Motor neuron (in vitro differentiated cells): ENCODE measurements around the gene NR1H4. TPM values are rescaled to one million over a fixed set of nuclear protein-coding genes. Genes with fewer than 3 reads are reported as not detected.

Source experiments
- ATAC-seq, 8 experiments: fragments of 200-7000 bp; cut with Tn5 transposase; replicated peaks in 6 of 8; 2 replicates each; pipeline ENCODE4 v1.8.0; 2021; ENCODE audit warnings: mild to moderate bottlenecking in 8 of 8, moderate library complexity in 8 of 8
- H3K27ac ChIP-seq, 2 donors: fragments of 250-450 bp; sonication (Bioruptor Pico); 2 replicates each; pipeline ENCODE4 v1.9.0; 2021; ENCODE audit warnings: antibody characterized with exemption in 2 of 2, mild to moderate bottlenecking in 2 of 2, moderate library complexity in 1 of 2
- H3K4me1 ChIP-seq, 2 donors: fragments of 250-450 bp; sonication (Bioruptor Pico); replicated peaks in 1 of 2; 2 replicates each; pipeline ENCODE4 v1.6.1; 2021; ENCODE audit warnings: antibody characterized with exemption in 2 of 2, mild to moderate bottlenecking in 2 of 2, moderate library complexity in 1 of 2
- H3K4me3 ChIP-seq, 5 donors: fragments of 250-450 bp; sonication (Bioruptor Pico); 2 replicates each; pipeline ENCODE4 v1.9.0; 2021; ENCODE audit warnings: antibody characterized with exemption in 5 of 5, mild to moderate bottlenecking in 5 of 5, moderate library complexity in 4 of 5
- WGBS, 10 experiments: fragments of 450-650 bp; shearing (Covaris generic); methylation state at CpG; one replicate each; pipeline ENCODE4 v1.0.0; 2022; 5-methylcytosine and 5-hydroxymethylcytosine counted together
- in situ Hi-C, 9 experiments: fragments of 400-800 bp; cut with MboI; loops; one replicate each; pipeline ENCODE4 v1.15.0; 2021; ENCODE audit warnings: low sequenced_read_pairs in 9 of 9, low pct_unique_long_range_greater_than_20kb in 2 of 9; ENCODE audit not compliant: unreplicated experiment in 9 of 9
- total RNA-seq, 8 experiments: library from RNA; unstranded; fragments of 300-600 nt; gene quantifications; 2 replicates each; pipeline versions ENCODE4 v1.2.3 to v1.2.4, GENCODE V29; 2022

NR1H4 gene
- total RNA-seq, 8 experiments from 2014 or later = 0.05 to 6.1 (median 1.00) TPM; not detected in 5

DNA sequence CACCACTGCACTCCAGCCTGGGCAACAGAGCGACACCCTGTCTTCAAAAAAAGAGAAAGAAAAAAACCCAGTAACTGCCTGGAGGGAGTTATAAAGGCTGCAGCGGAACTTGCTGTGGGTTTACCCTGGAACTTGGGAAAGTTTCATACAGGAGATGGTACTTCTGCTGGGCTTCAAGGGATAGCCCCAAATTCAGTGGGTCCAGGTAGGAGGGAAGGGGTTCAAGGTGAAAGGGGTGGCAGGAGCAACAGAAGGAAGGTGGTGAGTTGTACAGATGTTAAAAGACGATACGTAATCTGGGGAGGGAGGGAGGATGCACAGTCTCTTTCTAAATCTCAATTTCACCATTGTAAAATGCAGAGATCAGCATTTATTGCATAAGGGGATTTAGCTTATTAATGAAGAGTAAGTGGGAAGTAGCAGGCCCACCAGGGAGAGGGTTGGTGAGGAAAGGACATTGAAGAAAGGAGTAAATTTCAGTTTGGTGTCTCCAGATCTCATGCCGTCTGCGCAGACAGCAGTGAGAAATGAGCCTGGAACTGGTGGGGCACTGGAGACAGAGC lies 91.3 kb downstream of the NR1H4 start:
- peaks cover 0 to 4% of the 10 kb centered on the region in 2 donors for H3K4me1 ChIP-seq
- 61 to 100% (median 89%) methylated on average over 2 to 5 of the region's 6 CpGs; no CpG with 5 or more reads in 2 of the 10 experiments for WGBS, 10 experiments
- H3K4me3 ChIP-seq = no peak overlapping the region
- H3K27ac ChIP-seq = no peak overlapping the region
- in situ Hi-C loops = loop anchor here in 5 of 9 experiments (10.0 to 25.0 kb wide), 3 partner anchors 203 to 330 kb away; partner anchors contain the start of gene SLC17A8 (in 4 of the 5)
- ATAC-seq = peak in 1 of 8 experiments; percentile 53

- H3K4me1 ChIP-seq = peaks cover 0 to 4% of the 10 kb centered on the region in 2 donors
- ATAC-seq = no peak
- no peak overlapping the region for H3K27ac ChIP-seq
- in situ Hi-C loops = loop anchor here in 5 of 9 experiments (10.0 to 25.0 kb wide), 3 partner anchors 204 to 331 kb away; partner anchors contain the start of gene SLC17A8 (in 4 of the 5)
- no peak overlapping the region for H3K4me3 ChIP-seq
- 63 to 89% (median 76%) methylated on average over 1 to 3 of the region's 3 CpGs; no CpG with 5 or more reads in 4 of the 10 experiments for WGBS, 10 experiments
Observed at GRCh38 chr12:100565987-100566545, 92.4 kb downstream of the NR1H4 start.

GRCh38 chr12:100566887-100567637 lies 93.4 kb downstream of the NR1H4 start:
- WGBS, 10 experiments = 20 to 100% (median 40%) methylated on average over 1 to 2 of the region's 3 CpGs; no CpG with 5 or more reads in 1 of the 10 experiments
- ATAC-seq = peak in 4 of 8 experiments; percentile 21 to 69 (median 43)
- Histone ChIP-seq H3K27ac (no peak overlapping the region), H3K4me1 (peaks cover 0 to 4% of the 10 kb centered on the region in 2 donors), H3K4me3 (no peak overlapping the region)
- in situ Hi-C loops = loop anchor here in 5 of 9 experiments (10.0 to 25.0 kb wide), 3 partner anchors 205 to 332 kb away; partner anchors contain the start of gene SLC17A8 (in 4 of the 5)

- in situ Hi-C loops = loop anchor here in 5 of 9 experiments (10.0 to 25.0 kb wide), 3 partner anchors 206 to 333 kb away; partner anchors contain the start of gene SLC17A8 (in 4 of the 5)
- H3K27ac ChIP-seq = peak overlapping the region in 1 of 2 donors; percentile 42
- ATAC-seq = no peak
Observed at GRCh38 chr12:100567945-100568344, 94.3 kb downstream of the NR1H4 start.

DNA sequence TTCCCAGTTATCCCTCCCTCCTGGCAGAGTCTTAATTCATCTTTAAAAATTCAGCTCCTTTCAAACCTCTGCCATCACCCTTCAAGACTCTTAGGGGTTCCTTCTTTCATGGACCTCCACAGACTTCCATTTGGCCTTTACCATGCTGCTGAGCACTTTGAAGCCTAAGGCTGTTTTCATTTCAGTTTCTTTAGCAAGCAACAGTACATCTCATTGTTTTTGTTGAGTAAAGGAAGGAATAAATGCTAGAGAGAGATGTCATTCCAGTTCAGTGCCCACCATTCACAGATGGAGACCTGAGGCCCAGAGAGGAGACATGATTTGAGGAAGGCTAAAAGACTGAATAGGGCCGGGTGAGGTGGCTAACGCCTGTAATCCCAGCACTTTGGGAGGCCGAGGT lies 98.5 kb downstream of the NR1H4 start:
- Histone ChIP-seq H3K27ac (no peak overlapping the region), H3K4me1 (peaks cover 0 to 4% of the 10 kb centered on the region in 2 donors), H3K4me3 (no peak overlapping the region)
- no peak for ATAC-seq
- in situ Hi-C loops = loop anchor here in 3 of 9 experiments (25.0 kb wide), 1 partner anchor 210 kb away; the partner anchor contains the start of gene SLC17A8 (in 3 of the 3)
- 79 to 100% (median 90%) methylated on average over 1 to 3 of the region's 3 CpGs; no CpG with 5 or more reads in 7 of the 10 experiments for WGBS, 10 experiments

More at GRCh38 chr12:100567945-100568344, 94.3 kb downstream of the NR1H4 start:
- Histone ChIP-seq H3K4me3 (no peak overlapping the region), H3K4me1 (peaks cover 0 to 4% of the 10 kb centered on the region in 2 donors)

- H3K27ac ChIP-seq = peak within 1 kb of the TSS in 1 of 2 donors; percentile 38
- no peaks in the 10 kb centered on the region for H3K4me1 ChIP-seq
- ATAC-seq = peak; percentile 90 to 95 (median 94)
- in situ Hi-C loops = loop anchor here in 3 of 9 experiments (25.0 kb wide), 1 partner anchor 211 kb away; the partner anchor contains the start of gene SLC17A8 (in 3 of the 3)
- H3K4me3 ChIP-seq = peak within 1 kb of the TSS; percentile 54 to 87 (median 61)
- WGBS, 10 experiments = 0% methylated on average over 1 to 10 of the region's 70 CpGs; no CpG with 5 or more reads in 5 of the 10 experiments
Observed at GRCh38 chr12:100573292-100574186, 99.9 kb downstream of the NR1H4 start, which contains the start of gene GAS2L3. Gene GAS2L3, plus strand, starts transcription at chr12:100573684. Its CDS starts 21,221 bp downstream, at chr12:100594905.

DNA sequence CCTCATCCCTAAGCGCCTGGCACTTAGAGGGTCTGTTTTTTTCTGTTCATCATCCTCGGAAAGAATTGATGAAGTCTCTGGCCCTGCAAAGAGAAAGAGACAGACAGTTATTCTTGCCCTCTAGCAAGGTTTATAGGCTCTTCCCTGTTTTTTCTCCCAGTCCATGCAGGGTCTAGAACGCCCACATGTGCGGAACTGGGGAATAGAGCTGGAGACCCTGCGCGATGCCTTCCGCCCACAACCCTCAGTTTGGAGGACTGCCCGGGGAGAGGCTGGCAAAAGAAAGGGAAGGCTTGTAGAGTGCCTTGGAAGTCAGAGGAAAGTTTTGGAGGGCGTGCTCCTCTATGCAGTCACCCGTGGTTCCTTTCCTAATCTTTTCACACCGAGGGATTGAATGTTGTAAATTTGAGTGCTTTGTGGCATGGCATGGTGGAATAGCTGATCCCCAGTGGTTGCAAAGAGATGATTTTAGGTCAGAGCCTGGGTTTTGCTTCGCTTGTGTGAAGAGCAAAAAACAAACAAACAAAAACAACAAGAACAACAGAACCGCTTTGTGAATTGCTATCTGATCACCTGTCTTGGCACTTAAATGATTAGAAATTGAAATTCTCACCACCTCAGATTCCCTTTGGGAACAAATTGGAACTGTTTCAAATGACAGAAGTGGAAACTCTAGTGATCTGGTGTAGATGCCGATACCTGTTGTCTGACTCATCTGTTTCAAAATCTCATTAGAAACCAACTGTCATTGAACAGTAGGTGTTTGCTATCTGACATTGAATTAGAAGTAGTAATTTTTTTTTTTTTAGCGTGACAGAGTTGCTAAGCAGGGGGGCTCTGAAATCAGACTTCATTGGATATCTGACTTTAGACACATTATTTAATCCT lies 100.8 kb downstream of the NR1H4 start:
- ATAC-seq = peak; percentile 3 to 22 (median 5)
- in situ Hi-C loops = loop anchor here in 3 of 9 experiments (25.0 kb wide), 1 partner anchor 212 kb away; the partner anchor contains the start of gene SLC17A8 (in 3 of the 3)
- WGBS, 10 experiments = 0 to 90% (median 13%) methylated on average over 1 to 13 of the region's 15 CpGs
- Histone ChIP-seq H3K4me3 (peak overlapping the region; percentile 54 to 87 (median 61)), H3K4me1 (no peaks in the 10 kb centered on the region), H3K27ac (no peak overlapping the region)

DNA sequence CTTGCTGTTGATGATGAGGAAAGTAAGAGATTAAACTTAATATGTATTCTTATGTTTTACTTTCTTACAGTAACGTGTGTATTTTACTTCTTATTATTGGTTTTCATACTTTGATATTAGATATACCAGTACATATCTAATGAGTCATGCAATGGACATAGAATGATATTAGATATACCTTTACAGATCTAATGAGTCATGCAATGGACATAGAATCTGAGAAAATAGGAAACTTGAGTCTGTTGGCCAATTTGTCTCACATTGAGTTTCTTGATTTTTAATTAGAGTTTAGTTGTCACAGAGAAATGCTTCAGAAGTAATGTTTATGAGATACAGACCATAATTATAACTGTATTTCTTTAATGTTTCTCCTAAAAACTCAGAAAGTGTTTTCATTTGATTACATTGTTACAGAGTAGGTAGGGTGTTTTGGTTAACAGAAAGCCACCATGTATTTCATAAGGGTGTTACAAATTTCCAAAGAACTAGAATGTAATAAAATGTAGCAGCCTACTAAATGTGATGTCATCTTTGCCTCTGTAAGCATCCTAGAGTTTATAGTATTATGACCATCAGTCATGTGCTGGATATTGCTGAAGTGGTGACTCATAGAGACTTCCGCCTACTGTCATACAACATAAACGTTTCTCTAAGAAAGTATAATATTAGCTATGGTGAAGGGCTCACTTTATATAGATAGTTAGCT lies 102.8 kb downstream of the NR1H4 start:
- WGBS, 10 experiments = 37 to 100% (median 72%) methylated on average over 1 to 3 of the region's 3 CpGs
- peak in 7 of 8 experiments; percentile 15 to 61 (median 23) for ATAC-seq
- H3K27ac ChIP-seq = no peak overlapping the region
- no peaks in the 10 kb centered on the region for H3K4me1 ChIP-seq
- no peak overlapping the region for H3K4me3 ChIP-seq
- in situ Hi-C loops = no loop called here

DNA sequence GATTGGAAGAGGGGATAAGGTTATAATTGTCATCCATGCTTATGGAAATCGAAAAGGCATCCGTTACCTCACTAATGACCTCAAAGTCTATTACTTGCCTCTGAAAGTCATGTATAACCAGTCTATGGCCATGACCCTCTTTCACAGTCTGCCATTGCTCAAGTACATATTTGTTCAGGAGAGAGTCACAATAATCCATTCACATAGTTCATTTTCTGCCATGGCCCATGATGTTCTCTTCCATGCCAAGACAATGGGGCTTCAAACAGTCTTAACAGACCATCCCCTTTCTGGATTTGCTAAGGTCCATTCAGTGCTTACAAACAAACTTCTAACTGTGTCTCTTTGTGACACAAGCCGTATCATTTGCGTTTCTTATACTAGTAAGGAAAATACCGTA lies 105.3 kb downstream of the NR1H4 start:
- WGBS, 10 experiments = 90 to 100% (median 98%) methylated on average over 1 to 5 of the region's 5 CpGs; no CpG with 5 or more reads in 1 of the 10 experiments
- Histone ChIP-seq H3K4me1 (no peaks in the 10 kb centered on the region), H3K27ac (no peak overlapping the region), H3K4me3 (no peak overlapping the region)
- ATAC-seq = no peak
- in situ Hi-C loops = no loop called here

- no peak overlapping the region for H3K4me3 ChIP-seq
Observed at GRCh38 chr12:100579844-100580243, 106.2 kb downstream of the NR1H4 start.

DNA sequence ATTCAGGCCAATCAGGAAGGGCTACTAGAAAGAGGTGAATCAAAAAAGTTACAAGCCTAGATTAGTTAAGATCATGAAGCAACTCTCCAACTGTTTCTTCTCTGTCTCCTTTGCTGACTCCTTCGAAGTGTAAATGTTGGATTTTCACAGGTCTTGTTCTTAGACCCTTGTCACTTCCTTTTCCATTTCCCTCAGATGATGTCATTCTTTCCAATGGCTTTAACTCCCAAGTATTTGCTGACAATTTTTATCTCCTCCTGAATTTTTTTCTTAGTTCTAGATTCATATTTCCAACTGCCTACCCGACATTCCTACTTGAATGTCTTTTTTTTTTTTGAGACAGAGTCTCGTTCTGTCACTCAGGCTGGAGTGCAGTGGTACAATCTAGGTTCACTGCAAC lies 110.6 kb downstream of the NR1H4 start:
- WGBS, 10 experiments = 71 to 100% (median 93%) methylated on average over 1 to 3 of the region's 3 CpGs
- Histone ChIP-seq H3K4me3 (no peak overlapping the region), H3K27ac (no peak overlapping the region), H3K4me1 (no peaks in the 10 kb centered on the region)
- ATAC-seq = no peak
- in situ Hi-C loops = no loop called here

More at GRCh38 chr12:100579844-100580243, 106.2 kb downstream of the NR1H4 start:
- H3K27ac ChIP-seq = no peak overlapping the region
- WGBS, 10 experiments = 50 to 100% (median 85%) methylated on average over 1 to 2 of the region's 2 CpGs; no CpG with 5 or more reads in 3 of the 10 experiments
- no peaks in the 10 kb centered on the region for H3K4me1 ChIP-seq
- in situ Hi-C loops = no loop called here
- ATAC-seq = no peak
